ENCODE data around the gene KCTD11. TPM values are rescaled to one million over a fixed set of nuclear protein-coding genes. Genes with fewer than 3 reads are reported as not detected.

Gene KCTD11
- total RNA-seq: 10 to 100 TPM in 3 of 4 donors, 1 to 10 TPM in 1; 6.6 to 20.4 (median 18.7) TPM

GRCh38 chr17:7351665-7352502 lies at the start of gene KCTD11:
TSS of gene KCTD11 (plus strand) at chr17:7352162.
- Histone ChIP-seq H3K36me3 (no peaks in the 10 kb centered on the region), H3K9me3 (no peaks in the 10 kb centered on the region), H3K4me1 (peaks cover 21 to 53% of the 10 kb centered on the region in 2 donors), H3K4me3 (replicated peaks in 1 of 3) (peak within 1 kb of the TSS; percentile 43 to 97 (median 80)), H3K27me3 (no peaks in the 10 kb centered on the region), H3K27ac (peak within 1 kb of the TSS; percentile 89 to 100 (median 97))
- 0 to 1% methylated on average over 7 to 23 of the region's 91 CpGs for WGBS, 2 donors
- peak; percentile 93 to 94 for DNase-seq
- intact Hi-C loops (cut with DNase I): loop anchor here (5.0 to 10.0 kb wide), 2 partner anchors 85 to 133 kb away; partner anchors contain the start of genes FGF11, POLR2A, SLC35G6 and TMEM102
- TF ChIP-seq CTCF (IDR thresholded peaks at IDR 0.05) (peak in 3 of 6 experiments; percentile 30 to 55 (median 39)), POLR2A (IDR thresholded peaks at IDR 0.05) (peak in 1 of 2 donors; percentile 82)

GRCh38 chr17:7304179-7304578 lies 47.8 kb upstream of the KCTD11 start:
- intact Hi-C loops (cut with DNase I): no loop called here
- no peak for DNase-seq
- WGBS, 2 donors: 96 to 97% methylated on average over 7 of the region's 7 CpGs
- Histone ChIP-seq H3K9me3 (no peaks in the 10 kb centered on the region), H3K4me3 (replicated peaks in 1 of 3) (no peak overlapping the region), H3K27ac (no peak overlapping the region), H3K36me3 (no peaks in the 10 kb centered on the region), H3K27me3 (no peaks in the 10 kb centered on the region), H3K4me1 (peaks cover 7 to 8% of the 10 kb centered on the region in 2 donors)
- TF ChIP-seq POLR2A (IDR thresholded peaks at IDR 0.05): no peak
- no peak for TF ChIP-seq CTCF (IDR thresholded peaks at IDR 0.05)

GRCh38 chr17:7306911-7307685 lies 44.9 kb upstream of the KCTD11 start, which contains the start of gene EIF5A:
TSS of gene EIF5A (plus strand) at chr17:7307628. CDS start at chr17:7309636, 2,008 bp downstream.
- Histone ChIP-seq H3K27ac (peak within 1 kb of the TSS; percentile 95 to 98 (median 97)), H3K4me1 (peaks cover 17 to 18% of the 10 kb centered on the region in 2 donors), H3K9me3 (no peaks in the 10 kb centered on the region), H3K4me3 (replicated peaks in 1 of 3) (peak within 1 kb of the TSS; percentile 43 to 99 (median 89)), H3K27me3 (no peaks in the 10 kb centered on the region), H3K36me3 (peaks cover 23 to 24% of the 10 kb centered on the region in 2 donors)
- peak; percentile 99 to 100 for DNase-seq
- peak; percentile 58 to 83 for TF ChIP-seq POLR2A (IDR thresholded peaks at IDR 0.05)
- no peak for TF ChIP-seq CTCF (IDR thresholded peaks at IDR 0.05)
- intact Hi-C loops (cut with DNase I): no loop called here
- WGBS, 2 donors: 0 to 1% methylated on average over 46 to 59 of the region's 64 CpGs

GRCh38 chr17:7307686-7308624 lies 44.0 kb upstream of the KCTD11 start:
- H3K36me3 ChIP-seq: peaks cover 31 to 32% of the 10 kb centered on the region in 2 donors
- peak in 3 of 6 experiments; percentile 5 to 14 (median 8) for TF ChIP-seq CTCF (IDR thresholded peaks at IDR 0.05)
- peak in 1 of 2 donors; percentile 63 for TF ChIP-seq POLR2A (IDR thresholded peaks at IDR 0.05)
- H3K4me3 ChIP-seq (replicated peaks in 1 of 3): peak overlapping the region; percentile 43 to 99 (median 89)
- intact Hi-C loops (cut with DNase I): no loop called here
- 0% methylated on average over 3 to 6 of the region's 104 CpGs for WGBS, 2 donors
- peak overlapping the region; percentile 94 to 98 (median 97) for H3K27ac ChIP-seq
- peak; percentile 43 to 56 for DNase-seq
- no peaks in the 10 kb centered on the region for H3K9me3 ChIP-seq
- H3K4me1 ChIP-seq: peaks cover 18 to 23% of the 10 kb centered on the region in 2 donors
- H3K27me3 ChIP-seq: no peaks in the 10 kb centered on the region

Data from thyroid gland (tissue), 4 donors.